Activated CD8-positive, alpha-beta memory T cell treated with anti-CD3 and anti-CD28 coated beads, Interleukin-2, amount 50 U/mL, for 4 hours (primary cell): Measurements from ENCODE around the gene JAK1.
A peak's percentile ranks its signal among the peaks of the same experiment; 100 is the strongest.
"Not testable (repeated sequence)": the region's sequence is repeated elsewhere in the genome, so short reads cannot be mapped to it uniquely, and the experiment has no call there.

Experiments
- DNase-seq: peaks from one replicate; pipeline ENCODE4 v3.0.0-alpha.2; 2020

The JAK1 gene

DNA sequence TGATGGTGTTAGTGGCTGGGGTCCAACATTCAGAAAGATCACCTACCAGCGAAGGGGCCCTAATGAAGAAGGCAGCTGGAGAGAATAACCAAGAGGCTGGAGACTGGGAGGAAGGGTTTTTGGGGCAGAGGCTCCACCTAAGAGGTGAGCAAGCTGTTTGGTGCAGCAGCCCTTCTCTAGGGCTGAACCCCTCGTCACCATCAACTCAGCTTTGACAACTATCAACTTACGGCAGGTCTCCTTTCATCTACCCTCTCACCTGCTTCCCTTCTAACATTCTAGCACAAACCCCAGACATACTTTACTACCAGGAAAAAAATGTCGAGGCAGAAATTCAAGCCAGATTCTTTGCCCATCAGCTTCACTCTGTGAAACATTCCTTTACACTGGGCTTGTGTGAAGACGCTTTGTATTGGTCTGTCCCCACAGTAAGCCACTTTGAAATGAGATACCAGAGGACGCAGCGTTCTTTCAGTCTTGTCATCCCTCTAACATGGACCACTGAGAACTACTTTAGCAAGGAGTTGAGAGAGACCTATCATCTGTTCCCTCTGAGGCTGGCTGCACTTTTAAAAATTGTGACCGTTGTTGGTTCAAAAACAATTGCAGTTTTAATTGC is 136.8 kb downstream of the JAK1 start:
- no peak for DNase-seq

DNA sequence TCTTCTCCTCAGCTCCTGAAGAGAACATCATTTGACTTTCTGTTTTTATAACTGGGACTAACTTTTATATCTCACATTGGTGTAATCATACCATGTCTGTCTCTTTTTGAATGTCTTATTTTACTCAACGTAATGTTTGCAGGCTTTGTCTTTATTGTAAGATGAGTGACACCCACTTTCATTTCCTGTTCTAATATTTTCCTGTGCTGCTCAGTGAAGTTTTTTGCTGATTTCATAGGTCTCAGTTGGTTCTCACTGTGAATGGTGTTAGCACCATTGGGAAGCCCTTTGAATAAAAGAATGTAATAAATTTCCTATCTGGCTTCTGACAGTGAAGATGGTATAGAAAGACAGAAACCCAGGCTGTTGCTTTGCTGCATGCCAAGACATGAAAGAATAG is 137.5 kb downstream of the JAK1 start:
- DNase-seq: no peak

DNA sequence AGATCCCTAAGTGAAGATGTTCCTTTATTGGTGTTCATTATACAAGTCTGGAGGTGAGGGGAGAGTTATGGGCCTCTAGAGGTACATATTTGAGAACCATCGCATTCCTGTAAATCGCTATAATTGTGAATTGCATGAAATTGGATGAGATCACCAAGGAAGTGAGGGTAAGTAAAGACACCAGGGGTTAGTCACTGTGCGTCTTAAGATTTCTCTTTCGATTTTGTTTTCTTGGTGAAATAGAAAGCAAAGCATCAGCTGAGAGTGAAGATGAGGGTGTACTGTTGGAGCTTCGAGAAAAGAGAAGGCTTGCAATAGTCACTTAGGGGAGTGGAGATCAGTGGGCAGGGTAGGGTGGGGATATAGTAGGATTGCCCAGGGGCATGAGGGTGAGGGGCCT is 139.4 kb downstream of the JAK1 start:
- no peak for DNase-seq

DNA sequence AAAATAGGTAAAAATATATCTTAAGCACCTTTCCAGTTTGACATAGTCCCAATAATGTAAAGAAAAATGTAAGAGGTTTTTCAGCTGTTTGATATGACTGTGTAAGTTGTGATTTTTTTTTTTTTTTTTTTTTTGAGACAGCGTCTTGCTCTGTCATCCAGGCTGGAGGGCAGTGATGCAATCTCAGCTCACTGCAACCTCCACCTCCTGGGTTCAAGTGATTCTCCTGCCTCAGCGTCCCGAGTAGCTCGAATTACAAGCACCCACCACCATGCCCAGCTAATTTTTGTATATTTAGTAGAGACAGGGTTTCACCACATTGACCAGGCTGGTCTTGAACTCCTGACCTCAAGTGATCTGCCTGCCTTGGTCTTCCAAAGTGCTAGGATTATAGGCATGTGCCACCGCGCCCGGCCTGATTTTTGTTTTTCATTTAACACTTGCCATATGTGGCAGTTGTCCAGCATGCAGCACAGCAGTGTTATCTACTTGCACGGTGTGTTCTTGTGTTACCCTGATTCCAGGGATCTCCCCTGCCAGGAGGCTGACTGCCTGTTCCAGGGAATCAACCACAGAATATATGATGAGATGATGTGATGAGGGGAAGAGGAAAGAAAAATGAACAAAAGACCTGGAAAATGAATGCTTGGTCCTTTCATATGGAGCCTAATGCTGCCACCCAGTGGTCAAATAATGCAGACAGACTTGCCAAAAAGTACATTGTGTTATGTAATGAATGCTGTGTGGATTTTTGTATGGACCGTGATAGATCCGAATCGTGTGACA is 142.5 kb downstream of the JAK1 start:
- peak; percentile 58 for DNase-seq

DNA sequence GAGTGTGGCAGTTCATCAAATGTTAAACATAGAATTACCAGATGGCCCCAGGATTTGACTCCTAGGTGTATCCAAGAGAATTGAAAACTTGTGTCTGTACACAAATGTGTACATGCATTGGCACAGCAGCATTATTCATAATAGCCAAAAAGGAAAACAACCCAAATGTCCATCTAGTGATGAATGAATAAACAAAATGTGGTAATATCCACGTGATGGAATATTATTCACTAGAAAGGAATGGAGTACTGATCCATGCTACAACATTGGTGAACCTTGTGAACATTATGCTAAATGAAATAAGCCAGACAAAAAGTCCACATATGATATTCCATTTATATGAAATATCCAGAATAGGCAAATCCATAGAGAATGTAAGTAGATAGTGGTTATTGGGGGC is 143.7 kb downstream of the JAK1 start:
- no peak for DNase-seq

DNA sequence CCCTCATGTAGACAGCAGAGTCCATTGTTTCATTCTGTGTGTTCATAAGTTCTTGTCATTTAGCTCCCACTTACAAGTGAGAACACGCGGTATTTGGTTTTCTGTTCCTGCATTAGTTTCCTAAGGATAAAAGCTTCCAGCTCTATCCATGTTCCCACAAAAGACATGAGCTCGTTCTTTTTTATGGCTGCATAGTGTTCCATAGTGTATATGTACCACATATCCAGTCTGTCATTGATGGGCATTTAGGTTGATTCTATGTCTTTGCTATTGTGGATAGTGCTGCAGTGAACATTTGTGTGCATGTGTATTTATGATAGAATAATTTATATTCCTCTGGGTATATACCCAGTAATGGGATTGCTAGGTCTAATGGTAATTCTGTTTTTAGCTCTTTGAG is 145.8 kb downstream of the JAK1 start:
- DNase-seq: not testable (repeated sequence)

DNA sequence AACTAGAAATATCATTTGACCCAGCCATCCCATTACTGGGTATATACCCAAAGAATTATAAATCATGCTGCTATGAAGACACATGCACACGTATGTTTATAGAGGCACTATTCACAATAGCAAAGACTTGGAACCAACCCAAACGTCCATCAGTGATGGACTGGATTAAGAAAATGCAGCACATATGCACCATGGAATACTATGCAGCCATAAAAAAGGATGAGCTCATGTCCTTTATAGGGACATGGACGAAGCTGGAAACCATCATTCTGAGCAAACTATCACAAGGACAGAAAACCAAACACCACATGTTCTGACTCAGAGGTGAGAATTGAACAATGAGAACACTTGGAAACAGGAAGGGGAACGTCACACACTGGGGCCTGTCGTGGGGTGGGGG is 149.0 kb downstream of the JAK1 start:
- not testable (repeated sequence) for DNase-seq

GRCh38 chr1:64814427-64814826 is 151.9 kb downstream of the JAK1 start:
- DNase-seq: no peak

DNA sequence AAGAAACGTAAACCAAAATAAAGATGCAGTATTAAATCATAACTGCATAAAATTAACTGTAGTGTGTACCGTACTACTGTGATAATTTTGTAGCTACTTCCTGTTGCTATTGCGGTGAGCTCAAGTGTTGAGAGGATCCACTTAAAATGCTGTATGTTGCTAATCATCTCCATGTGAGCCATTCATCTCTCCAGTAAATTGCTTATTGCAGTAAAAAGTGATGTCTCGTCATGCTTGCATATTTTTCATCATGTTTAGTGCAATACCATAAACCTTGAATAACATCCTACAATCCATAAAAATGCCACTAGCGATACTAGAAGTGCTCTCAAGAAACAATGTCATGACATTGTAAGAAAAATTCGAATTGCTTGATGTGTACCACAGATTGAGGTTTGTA is 155.2 kb downstream of the JAK1 start:
- no peak for DNase-seq

DNA sequence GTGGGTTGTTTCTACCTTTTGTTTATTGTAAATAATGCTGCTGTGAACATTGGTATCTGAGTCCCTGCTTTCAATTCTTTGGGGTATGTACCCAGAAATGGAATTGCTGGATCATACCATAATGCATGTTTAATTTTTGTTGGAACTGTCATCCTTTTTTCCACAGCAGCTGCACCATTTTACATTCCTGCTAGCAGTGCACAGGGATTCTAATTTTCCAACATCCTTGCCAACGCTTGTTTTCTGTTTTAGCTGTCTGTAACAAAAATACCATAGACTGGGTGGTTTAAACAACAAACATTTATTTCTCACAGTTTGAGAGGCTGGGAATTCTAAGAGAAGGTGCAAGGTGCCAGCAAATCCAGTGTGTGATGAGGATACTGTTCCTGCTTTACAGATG is 156.3 kb downstream of the JAK1 start:
- no peak for DNase-seq

GRCh38 chr1:64809309-64809708 is 157.0 kb downstream of the JAK1 start:
- no peak for DNase-seq

DNA sequence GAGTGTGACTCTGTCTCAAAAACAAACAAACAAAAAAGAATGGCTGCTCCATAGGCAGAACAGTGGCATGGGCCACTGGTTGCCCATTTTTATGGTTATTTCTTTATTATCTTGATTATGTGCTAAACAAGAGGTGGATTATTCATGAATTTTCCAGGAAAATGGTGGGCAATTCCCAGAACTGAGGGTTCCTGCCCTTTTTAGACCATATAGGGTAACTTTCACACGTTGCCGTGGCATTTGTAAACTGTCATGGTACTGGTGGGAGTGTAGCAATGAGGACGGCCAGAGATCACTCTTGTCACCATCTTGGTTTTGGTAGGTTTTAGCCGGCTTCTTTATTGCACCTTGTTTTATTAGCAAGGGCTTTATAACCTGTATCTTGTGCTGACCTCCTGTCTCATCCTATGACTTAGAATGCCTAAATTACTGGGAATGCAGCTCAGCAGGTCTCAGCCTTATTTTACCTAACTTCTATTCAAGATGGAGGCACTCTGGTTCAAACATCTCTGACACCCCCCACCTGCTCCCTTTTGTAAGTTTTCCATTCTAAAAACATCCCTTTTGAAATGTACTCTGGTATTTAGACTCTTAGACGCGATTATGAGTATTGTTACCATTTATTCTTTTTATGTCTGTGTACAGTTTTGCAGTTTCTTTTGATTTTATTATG is 164.4 kb downstream of the JAK1 start:
- no peak for DNase-seq

GRCh38 chr1:64798872-64799271 is 167.5 kb downstream of the JAK1 start:
- no peak for DNase-seq

DNA sequence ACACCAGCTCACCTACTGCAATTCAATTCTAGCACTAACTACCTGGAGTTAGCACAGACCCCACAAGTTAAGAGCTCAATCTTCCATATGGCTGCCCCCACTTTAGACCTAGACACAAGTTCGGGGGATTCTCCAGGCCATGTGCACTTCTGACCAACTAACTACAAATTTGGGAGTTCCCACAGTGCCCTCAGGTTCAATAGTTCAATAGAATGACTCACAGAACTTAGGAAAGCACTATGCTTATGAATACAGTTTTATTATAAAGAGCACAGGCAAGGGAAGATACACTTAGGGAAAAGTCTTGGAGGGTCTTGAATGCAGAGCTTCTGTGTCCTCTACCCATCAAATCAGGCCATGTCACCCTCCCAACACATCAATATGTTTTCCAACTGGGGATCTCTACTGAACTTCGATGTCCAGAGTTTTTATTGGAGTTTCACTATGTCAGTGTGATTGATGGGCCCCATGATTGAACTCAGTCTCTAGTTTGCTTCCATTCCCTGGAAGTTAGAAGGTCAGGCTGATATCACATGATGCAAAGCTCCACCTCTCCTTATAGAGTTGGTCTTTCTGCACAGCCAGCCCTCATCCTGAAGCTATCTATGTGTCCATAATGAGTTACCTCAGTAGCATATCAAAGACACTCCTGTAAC is 175.4 kb downstream of the JAK1 start:
- DNase-seq: no peak
